T-helper 1 cell (primary cell): ENCODE results near the gene KLF7.
"Not testable (repeated sequence)": the region's sequence is repeated elsewhere in the genome, so short reads cannot be mapped to it uniquely, and the experiment has no call there.

Experiments
- DNase-seq, 5 donors: peaks; one replicate each; pipeline ENCODE4 v3.0.0-alpha.2; 2012 to 2020

KLF7 gene

DNA sequence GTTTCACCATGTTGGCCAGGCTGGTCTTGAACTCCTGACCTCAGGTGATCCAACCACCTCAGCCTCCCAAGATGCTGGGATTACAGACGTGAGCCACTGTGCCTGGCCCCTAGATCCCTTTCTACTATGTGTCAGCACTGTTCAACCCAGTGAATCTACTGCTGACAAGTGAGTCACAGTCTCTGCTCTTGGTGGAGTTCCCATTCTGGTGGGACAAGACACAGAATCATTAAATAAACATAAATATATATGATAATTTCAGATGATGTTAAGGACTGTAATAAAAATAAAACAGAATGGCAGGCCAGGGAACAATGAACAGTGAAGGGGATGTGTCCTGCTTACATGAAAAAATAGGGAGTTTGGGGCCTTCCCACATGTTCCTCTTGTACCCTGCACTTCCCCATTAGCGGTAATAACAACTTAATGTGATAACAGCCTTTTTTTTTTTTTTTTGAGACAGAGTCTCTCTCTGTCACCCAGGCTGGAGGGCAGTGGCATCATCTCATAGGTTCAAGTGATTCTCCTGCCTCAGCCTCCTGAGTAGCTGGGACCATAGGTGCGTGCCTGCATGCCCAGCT lies 114.3 kb downstream of the KLF7 start:
- no peak for DNase-seq

DNA sequence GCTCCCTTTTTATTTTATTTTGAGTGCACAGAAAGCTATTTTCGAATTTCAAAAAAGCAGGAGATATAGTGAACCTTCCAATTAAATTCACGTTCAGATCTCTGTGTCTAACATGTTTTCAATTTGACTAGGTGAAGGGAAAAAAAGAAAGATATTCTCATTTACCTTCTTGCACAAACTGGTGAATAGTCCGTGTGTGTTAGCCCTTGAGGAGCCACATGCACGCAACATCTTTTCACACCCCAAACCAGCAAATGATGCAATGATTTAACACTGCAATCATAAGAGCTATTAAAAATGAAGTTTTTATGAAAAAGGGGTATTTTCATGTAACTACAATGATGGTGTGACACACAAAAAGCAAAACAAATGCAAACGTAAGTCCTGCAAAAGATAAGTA lies 116.6 kb downstream of the KLF7 start:
- no peak for DNase-seq

GRCh38 chr2:207048416-207048815 lies 117.3 kb downstream of the KLF7 start:
- no peak for DNase-seq

GRCh38 chr2:207046724-207047123 lies 119.0 kb downstream of the KLF7 start:
- DNase-seq = peak in 1 of 5 donors; percentile 73

GRCh38 chr2:207045531-207045930 lies 120.2 kb downstream of the KLF7 start:
- no peak for DNase-seq

DNA sequence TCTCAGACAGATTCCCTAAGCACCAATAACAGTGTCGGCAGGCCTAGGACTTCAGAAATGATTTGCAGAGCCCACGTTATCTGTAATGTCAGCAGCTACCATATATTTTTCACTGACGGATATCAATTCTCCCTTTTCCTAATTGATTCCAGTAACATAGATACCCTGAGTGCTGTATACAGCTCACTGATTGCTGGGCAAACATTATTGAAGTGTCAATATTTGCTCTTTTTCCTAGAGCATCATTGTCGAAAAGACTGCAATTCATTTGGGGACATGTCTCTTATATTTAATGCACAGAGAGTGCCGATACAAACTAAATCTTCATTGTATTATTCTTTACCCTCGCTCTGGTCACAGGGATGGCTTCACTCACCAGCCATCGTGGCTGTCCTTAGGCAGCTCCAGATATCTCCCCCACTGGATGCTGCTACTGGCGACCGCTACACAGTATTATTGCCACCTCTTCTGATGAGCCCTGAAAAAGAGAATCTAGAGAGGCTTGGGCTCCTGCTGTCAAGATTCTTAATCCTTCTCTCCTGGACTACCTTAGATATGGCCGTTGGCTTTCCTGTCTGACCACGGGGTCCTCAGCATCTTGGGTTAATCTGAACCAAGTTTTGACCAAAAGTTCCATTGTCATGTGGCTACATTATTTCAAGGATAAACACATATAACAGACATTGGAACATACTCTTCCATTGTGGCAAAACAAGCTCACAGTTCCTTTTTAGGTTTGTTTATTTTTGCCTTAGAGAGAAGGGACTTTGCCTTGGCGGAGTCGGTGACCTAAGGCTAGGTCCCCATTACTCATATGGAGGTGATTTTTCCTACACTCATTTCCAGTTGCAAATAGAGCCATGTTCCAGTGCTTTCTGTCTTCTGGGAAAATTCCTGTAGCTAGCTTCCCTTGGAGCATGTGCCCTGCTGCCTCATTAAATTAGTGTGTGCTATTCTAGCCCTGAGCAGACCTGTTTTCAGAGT lies 121.1 kb downstream of the KLF7 start:
- no peak for DNase-seq

DNA sequence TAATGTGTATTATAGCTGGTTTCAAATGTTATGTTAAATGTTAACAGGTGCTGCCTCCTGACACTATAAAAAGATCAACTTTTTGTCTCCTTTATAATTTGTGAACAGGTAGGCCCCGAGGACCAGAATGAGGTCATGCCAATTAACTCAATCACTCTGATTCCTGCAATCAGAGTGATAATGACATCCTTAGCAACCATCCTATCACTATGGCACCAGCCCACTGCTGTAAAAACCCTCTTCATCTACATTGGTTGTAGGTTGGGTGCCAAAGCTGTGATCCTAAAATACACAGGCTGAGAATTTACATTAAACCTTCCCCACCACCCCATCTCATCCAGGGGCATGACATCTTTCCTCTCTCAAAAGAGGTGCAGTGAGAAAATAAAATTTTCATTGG lies 122.9 kb downstream of the KLF7 start:
- DNase-seq = no peak

DNA sequence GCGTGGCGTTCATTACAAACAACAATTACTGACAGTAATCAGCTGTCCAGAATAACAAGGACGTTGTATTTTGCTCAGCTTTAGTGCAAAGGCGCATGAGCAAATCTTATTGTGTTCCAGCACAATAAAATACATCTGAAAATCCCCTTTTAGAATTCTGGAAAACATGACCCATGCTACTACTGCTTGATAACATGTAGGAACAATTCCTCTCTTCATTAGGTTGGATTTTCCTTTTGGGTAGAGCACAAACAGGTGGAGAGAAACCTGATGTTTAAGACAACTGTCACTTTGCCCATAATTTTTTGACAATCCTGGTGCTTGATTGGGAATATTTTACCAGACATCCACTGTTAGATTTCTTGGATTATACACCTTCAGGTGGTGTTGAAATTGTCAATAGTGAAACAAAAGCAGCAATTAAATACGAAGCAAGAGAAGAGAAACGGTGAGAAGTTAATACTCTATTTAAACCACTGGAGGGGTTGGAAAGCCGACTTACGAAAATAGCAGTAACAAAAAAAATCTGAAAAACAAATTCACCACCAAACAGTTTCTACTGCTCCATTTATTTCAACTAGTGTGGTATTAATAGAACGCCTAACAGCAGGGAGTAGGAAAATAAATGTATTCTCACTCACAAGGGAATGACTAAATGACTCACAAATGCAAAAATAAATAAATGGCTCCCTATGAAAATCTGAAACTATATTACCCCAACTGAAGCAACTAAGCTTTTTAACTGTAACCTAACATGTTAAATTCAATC lies 123.8 kb downstream of the KLF7 start:
- DNase-seq = no peak

- DNase-seq = no peak
Observed at GRCh38 chr2:207041279-207041678, 124.5 kb downstream of the KLF7 start.

DNA sequence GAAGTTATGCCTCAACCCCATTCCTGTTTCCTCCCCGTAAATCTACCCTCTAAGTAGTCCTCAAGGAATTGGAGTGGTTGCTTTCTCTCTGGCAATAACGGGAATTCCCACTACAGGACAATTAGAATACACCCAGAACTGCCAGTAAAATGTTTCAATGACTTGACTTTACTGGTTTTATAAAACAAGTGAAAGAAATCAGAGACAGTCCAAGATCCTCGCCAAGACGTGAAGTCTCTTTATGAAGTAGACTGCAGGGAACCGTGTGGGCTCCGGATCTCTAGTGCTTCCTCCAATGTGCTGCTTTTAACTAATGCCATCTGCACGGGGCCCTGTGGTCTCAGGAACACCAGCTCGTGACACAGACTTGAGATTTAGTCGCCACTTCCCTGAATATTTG lies 125.1 kb downstream of the KLF7 start:
- no peak for DNase-seq

DNA sequence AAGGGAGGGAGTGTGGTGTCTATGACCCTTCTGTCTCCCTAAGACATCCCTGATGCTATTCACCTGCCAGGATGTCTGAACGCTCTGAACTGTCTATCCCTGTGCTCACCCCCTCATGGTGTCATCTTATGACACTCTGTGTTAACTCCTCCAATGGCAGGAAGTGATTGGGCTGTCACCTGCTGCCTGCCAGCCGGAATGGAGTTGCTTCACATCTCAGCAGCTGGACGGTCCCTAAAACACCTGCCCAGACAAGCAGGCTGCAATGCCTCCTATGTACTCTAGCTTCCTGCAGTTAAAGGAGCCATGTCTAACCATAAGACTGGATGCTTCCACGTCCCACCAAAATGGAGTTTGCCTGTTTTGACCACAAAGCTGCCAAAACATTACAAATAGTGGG lies 126.5 kb downstream of the KLF7 start:
- no peak for DNase-seq

DNA sequence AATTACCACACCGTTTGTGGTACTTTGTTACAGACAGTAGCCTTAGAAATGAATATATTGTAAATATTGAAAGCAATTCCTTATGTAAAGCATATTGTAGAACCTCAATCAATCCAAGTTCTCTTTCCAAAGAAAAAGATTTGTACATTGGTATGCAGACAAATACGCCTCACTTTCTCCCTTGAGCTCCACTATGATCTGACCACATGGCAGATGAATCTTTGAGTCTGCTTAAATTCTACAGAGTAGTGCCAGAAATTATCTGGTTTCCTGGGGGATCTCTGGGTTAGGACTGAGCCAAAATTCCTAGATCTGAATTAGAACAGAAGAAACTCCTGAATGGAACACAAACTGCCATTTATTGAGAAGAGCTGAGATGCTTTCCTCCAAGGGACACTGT lies 127.4 kb downstream of the KLF7 start:
- DNase-seq = no peak

GRCh38 chr2:207037896-207038295 lies 127.9 kb downstream of the KLF7 start:
- no peak for DNase-seq

- not testable (repeated sequence) for DNase-seq
Observed at GRCh38 chr2:207037023-207037422, 128.7 kb downstream of the KLF7 start.

- no peak for DNase-seq
Observed at GRCh38 chr2:207035875-207036274, 129.9 kb downstream of the KLF7 start.

GRCh38 chr2:207032490-207032889 lies 133.3 kb downstream of the KLF7 start:
- DNase-seq = no peak
